OCI-LY7 (cell line): ENCODE measurements around the gene P2RX1. TPM values are rescaled to one million over a fixed set of nuclear protein-coding genes. Genes with fewer than 3 reads are reported as not detected.

Source experiments
- BruUV-seq: library from RNA; stranded (reverse); fragments of 400-500 nt; replicated peaks from 2 replicates; lab custom pipeline; 2021; lab: Mats Ljungman, UMichigan
- CTCF ChIA-PET: fragments of 300-600 bp; sonication (Branson Sonifier 250); formaldehyde crosslinking; loops from one replicate; lab custom pipeline; 2022; ENCODE audit warnings: antibody characterized with exemption; ENCODE audit not compliant: unreplicated experiment; lab: Charles Lee
- POLR2A ChIA-PET: fragments of 300-600 bp; sonication (Branson Sonifier 250); formaldehyde crosslinking; loops from one replicate; lab custom pipeline; 2022; ENCODE audit warnings: antibody characterized with exemption; lab: Charles Lee
- DNase-seq: peaks from one replicate; pipeline ENCODE4 v3.0.0-alpha.2; 2015; ENCODE audit warnings: low spot score
- H2AFZ ChIP-seq: fragments of 200-600 bp; sonication (generic), shearing (Covaris generic); 2 replicates; pipeline ENCODE4 v1.6.1; 2014; ENCODE audit warnings: mild to moderate bottlenecking, antibody characterized with exemption, low read length, moderate library complexity
- H3K27ac ChIP-seq: fragments of 200-600 bp; sonication (generic); 2 replicates; pipeline ENCODE4 v1.5.1; 2014; ENCODE audit warnings: mixed run types, low read depth, mild to moderate bottlenecking, moderate library complexity, low read length, inconsistent platforms; ENCODE audit not compliant: poor library complexity, severe bottlenecking
- H3K36me3 ChIP-seq: fragments of 200-600 bp; sonication (generic); 2 replicates; pipeline ENCODE4 v1.6.1; 2014; ENCODE audit warnings: mild to moderate bottlenecking, antibody characterized with exemption, low read length, moderate library complexity, mixed read lengths; ENCODE audit not compliant: insufficient read depth
- H3K4me1 ChIP-seq: fragments of 200-600 bp; sonication (generic); 2 replicates; pipeline ENCODE4 v1.5.1; 2014; ENCODE audit warnings: mild to moderate bottlenecking, low read length; ENCODE audit not compliant: insufficient read depth, poor library complexity, severe bottlenecking
- H3K4me2 ChIP-seq: fragments of 200-600 bp; sonication (generic); 2 replicates; pipeline ENCODE4 v1.6.1; 2014; ENCODE audit warnings: mild to moderate bottlenecking, low read length
- H3K4me3 ChIP-seq: fragments of 200-600 bp; sonication (generic); 2 replicates; pipeline ENCODE4 v1.5.1; 2014; ENCODE audit warnings: mild to moderate bottlenecking, low read depth, low read length; ENCODE audit not compliant: poor library complexity, severe bottlenecking
- H3K79me2 ChIP-seq: fragments of 200-600 bp; sonication (generic); 2 replicates; pipeline ENCODE4 v1.6.1; 2016; ENCODE audit warnings: low read depth, mild to moderate bottlenecking, low read length, moderate library complexity, mixed read lengths; ENCODE audit not compliant: insufficient read depth
- H3K9me2 ChIP-seq: fragments of 200-600 bp; sonication (generic); 2 replicates; pipeline ENCODE4 v1.6.1; 2016; ENCODE audit warnings: mild to moderate bottlenecking, low read length, mixed read lengths; ENCODE audit not compliant: insufficient read depth
- H3K9me3 ChIP-seq: fragments of 200-600 bp; sonication (generic); 2 replicates; pipeline ENCODE4 v1.6.1; 2014; ENCODE audit warnings: mild to moderate bottlenecking, mixed run types, low read length, mixed read lengths
- H4K20me1 ChIP-seq: fragments of 200-600 bp; sonication (generic); 2 replicates; pipeline ENCODE4 v1.6.1; 2014; ENCODE audit warnings: mild to moderate bottlenecking, antibody characterized with exemption, low read length, moderate library complexity, mixed read lengths; ENCODE audit not compliant: insufficient read depth
- CTCF ChIP-seq: fragments of 200-600 bp; sonication (generic); conservative IDR thresholded peaks from 2 replicates; pipeline ENCODE4 v1.5.1; 2014; ENCODE audit warnings: mild to moderate bottlenecking, antibody characterized with exemption, low read length, moderate library complexity, mixed read lengths
- EZH2phosphoT487 ChIP-seq: fragments of 200-600 bp; sonication (generic); IDR thresholded peaks from 2 replicates; pipeline ENCODE4 v1.6.1; 2018; ENCODE audit warnings: low read depth, borderline replicate concordance, mild to moderate bottlenecking, mixed run types, antibody characterized with exemption, low read length, moderate library complexity, mixed read lengths
- intact Hi-C: fragments of 100-400 bp; cut with micrococcal nuclease; formaldehyde crosslinking; loops from one replicate; pipeline ENCODE4 v1.10.0; 2022; ENCODE audit not compliant: unreplicated experiment
- total RNA-seq, 2 experiments: library from RNA; depleted of rRNA in 1 of 2; stranded (reverse); fragments of >200 nt in 1 of 2; shearing (Covaris generic) in 1 of 2; gene quantifications; 2 replicates each; pipeline ENCODE4 v1.2.3, GENCODE V29; 2014 to 2022

The P2RX1 gene
- total RNA-seq, 2 experiments from 2014 or later, result 0.69 to 4.5 TPM

GRCh38 chr17:3875317-3875716 is 40.9 kb downstream of the P2RX1 start:
- CTCF ChIA-PET, result no interaction called here
- BruUV-seq, result no TSS peak
- TF ChIP-seq CTCF (no peak), EZH2phosphoT487 (no peak)
- H3K79me2 ChIP-seq, result no peaks in the 10 kb centered on the region
- no peak overlapping the region for H3K27ac ChIP-seq
- H2AFZ ChIP-seq, result no peak overlapping the region
- no peaks in the 10 kb centered on the region for H3K4me1 ChIP-seq
- no peaks in the 10 kb centered on the region for H3K36me3 ChIP-seq
- POLR2A ChIA-PET, result interaction anchor here (0.9 kb wide), 1 partner anchor 27 kb away, joined by 3 read pairs; no protein-coding TSS in a partner anchor
- H3K4me2 ChIP-seq, result no peak overlapping the region
- intact Hi-C loops, result no loop called here
- no peaks in the 10 kb centered on the region for H4K20me1 ChIP-seq
- H3K9me3 ChIP-seq, result no peaks in the 10 kb centered on the region
- no peak overlapping the region for H3K4me3 ChIP-seq
- no peaks in the 10 kb centered on the region for H3K9me2 ChIP-seq
- no peak for DNase-seq

- Histone ChIP-seq H3K9me2 (no peaks in the 10 kb centered on the region), H3K4me3 (no peak overlapping the region), H2AFZ (no peak overlapping the region), H4K20me1 (no peaks in the 10 kb centered on the region), H3K4me1 (no peaks in the 10 kb centered on the region), H3K27ac (no peak overlapping the region), H3K4me2 (no peak overlapping the region), H3K79me2 (no peaks in the 10 kb centered on the region), H3K36me3 (no peaks in the 10 kb centered on the region), H3K9me3 (no peaks in the 10 kb centered on the region)
- no peak for DNase-seq
- no peak for TF ChIP-seq CTCF
- TF ChIP-seq EZH2phosphoT487, result no peak
- ChIA-PET POLR2A (no interaction called here), CTCF (no interaction called here)
- BruUV-seq, result no TSS peak
- intact Hi-C loops, result no loop called here
These were observed 42.4 kb downstream of the P2RX1 start for GRCh38 chr17:3873862-3874261.

GRCh38 chr17:3870871-3871306 is 45.4 kb downstream of the P2RX1 start:
- no peaks in the 10 kb centered on the region for H3K9me2 ChIP-seq
- no peak overlapping the region for H3K4me3 ChIP-seq
- intact Hi-C loops, result no loop called here
- no peak overlapping the region for H3K27ac ChIP-seq
- H3K79me2 ChIP-seq, result no peaks in the 10 kb centered on the region
- H2AFZ ChIP-seq, result no peak overlapping the region
- ChIA-PET POLR2A (no interaction called here), CTCF (no interaction called here)
- H4K20me1 ChIP-seq, result no peaks in the 10 kb centered on the region
- BruUV-seq, result no TSS peak
- DNase-seq, result no peak
- H3K4me1 ChIP-seq, result no peaks in the 10 kb centered on the region
- no peak overlapping the region for H3K4me2 ChIP-seq
- H3K9me3 ChIP-seq, result no peaks in the 10 kb centered on the region
- TF ChIP-seq CTCF (no peak), EZH2phosphoT487 (no peak)
- H3K36me3 ChIP-seq, result no peaks in the 10 kb centered on the region
